Lower leg skin (tissue), 3 donors: ENCODE measurements around the gene PPP1R1B.

Experiments used
- CTCF ChIP-seq, 3 donors: fragments of 450-650 bp; IDR thresholded peaks; one replicate each; pipeline ENCODE4 v1.5.1; 2016; ENCODE audit warnings: antibody characterized with exemption in 3 of 3, mild to moderate bottlenecking in 3 of 3, moderate library complexity in 2 of 3
- POLR2A ChIP-seq, 2 donors: fragments of 450-650 bp; IDR thresholded peaks; one replicate each; pipeline ENCODE4 v1.6.1; 2016 to 2017; ENCODE audit warnings: antibody characterized with exemption in 2 of 2, mild to moderate bottlenecking in 1 of 2, moderate library complexity in 1 of 2

DNA sequence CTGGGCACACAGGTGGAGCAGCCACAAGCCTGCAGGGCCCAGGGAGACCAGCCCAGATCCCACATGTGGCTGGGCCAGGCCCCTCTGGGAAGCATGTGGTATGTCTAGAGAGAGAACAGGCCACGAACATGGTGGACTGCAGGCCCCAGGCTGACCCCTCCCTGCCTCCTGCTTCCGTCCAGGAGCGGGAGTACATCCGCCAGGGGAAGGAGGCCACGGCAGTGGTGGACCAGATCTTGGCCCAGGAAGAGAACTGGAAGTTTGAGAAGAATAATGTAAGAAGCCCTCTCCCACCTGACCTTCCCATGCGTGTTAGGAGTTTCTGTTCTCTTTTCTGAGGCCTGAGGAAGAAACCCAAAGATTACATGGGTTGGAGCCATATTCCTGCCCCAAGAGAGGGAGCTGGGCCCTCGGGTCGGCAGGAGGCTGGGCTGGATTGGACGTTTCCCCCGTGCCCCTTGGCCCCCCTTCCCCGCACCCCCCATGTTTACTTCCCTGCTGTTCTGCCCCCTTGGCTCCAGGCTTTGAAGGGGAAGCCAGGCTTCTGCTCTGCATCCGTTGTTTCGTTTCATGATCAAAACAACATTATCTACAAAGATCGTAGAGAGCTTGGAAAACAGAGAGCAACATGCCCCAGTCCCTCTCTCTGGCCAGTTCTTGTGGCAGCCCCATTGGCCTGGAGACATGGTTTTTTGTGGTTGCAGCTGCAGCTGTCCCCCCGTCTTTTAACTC, 32.7 kb downstream of the PPP1R1B start:
- TF ChIP-seq POLR2A (IDR thresholded peaks at IDR 0.05): no peak
- no peak for TF ChIP-seq CTCF (IDR thresholded peaks at IDR 0.05)
